Hepatocyte (in vitro differentiated cells): ENCODE measurements around the gene MAP3K8. TPM values are rescaled to one million over a fixed set of nuclear protein-coding genes. Genes with fewer than 3 reads are reported as not detected.

Experiments
- DNase-seq: peaks from one replicate; pipeline ENCODE4 v3.0.0-alpha.2; 2016; ENCODE audit warnings: low spot score
- H2AFZ ChIP-seq: fragments of 200-600 bp; sonication (generic); 2 replicates; pipeline ENCODE4 v1.6.0; 2016; ENCODE audit warnings: antibody characterized with exemption, mild to moderate bottlenecking
- H3K27ac ChIP-seq: fragments of 200-600 bp; sonication (generic); 2 replicates; pipeline ENCODE4 v1.5.1; 2016; ENCODE audit warnings: mild to moderate bottlenecking
- H3K27me3 ChIP-seq: fragments of 200-600 bp; sonication (generic); 2 replicates; pipeline ENCODE4 v1.6.1; 2016
- H3K36me3 ChIP-seq: fragments of 200-600 bp; sonication (generic); replicated peaks from 2 replicates; pipeline ENCODE4 v1.5.1; 2016; ENCODE audit warnings: low read depth; ENCODE audit not compliant: insufficient read depth
- H3K4me1 ChIP-seq: fragments of 200-600 bp; sonication (generic); 2 replicates; pipeline ENCODE4 v1.5.1; 2016; ENCODE audit warnings: mild to moderate bottlenecking, moderate library complexity; ENCODE audit not compliant: insufficient read depth
- H3K4me2 ChIP-seq: fragments of 200-600 bp; sonication (generic); 2 replicates; pipeline ENCODE4 v1.6.0; 2016
- H3K4me3 ChIP-seq: fragments of 200-600 bp; sonication (generic); 2 replicates; pipeline ENCODE4 v1.5.1; 2016; ENCODE audit warnings: mild to moderate bottlenecking
- H3K79me2 ChIP-seq: fragments of 200-600 bp; sonication (generic); 2 replicates; pipeline ENCODE4 v1.6.0; 2017; ENCODE audit warnings: mild to moderate bottlenecking
- H3K9me2 ChIP-seq: fragments of 200-600 bp; sonication (generic); replicated peaks from 2 replicates; pipeline ENCODE4 v1.6.0; 2017; ENCODE audit warnings: mild to moderate bottlenecking; ENCODE audit not compliant: insufficient read depth
- H3K9me3 ChIP-seq: fragments of 200-600 bp; sonication (generic); 2 replicates; pipeline ENCODE4 v1.5.1; 2016; ENCODE audit warnings: low read depth, mild to moderate bottlenecking
- H4K20me1 ChIP-seq: fragments of 200-600 bp; sonication (generic); 2 replicates; pipeline ENCODE4 v1.6.0; 2016; ENCODE audit warnings: mild to moderate bottlenecking; ENCODE audit not compliant: insufficient read depth, poor library complexity, severe bottlenecking
- CTCF ChIP-seq: fragments of 200-600 bp; sonication (generic); IDR thresholded peaks from 2 replicates; pipeline ENCODE4 v1.5.1; 2016; ENCODE audit warnings: antibody characterized with exemption, mild to moderate bottlenecking; ENCODE audit not compliant: poor library complexity
- EZH2 ChIP-seq: fragments of 200-600 bp; sonication (generic); IDR thresholded peaks from 2 replicates; pipeline ENCODE4 v1.6.1; 2016; ENCODE audit warnings: antibody characterized with exemption, mild to moderate bottlenecking, borderline replicate concordance
- EZH2phosphoT487 ChIP-seq: fragments of 200-600 bp; sonication (generic); IDR thresholded peaks from one replicate; pipeline ENCODE4 v1.6.1; 2018; ENCODE audit warnings: antibody characterized with exemption, mild to moderate bottlenecking, low read depth, moderate library complexity; ENCODE audit not compliant: unreplicated experiment, severe bottlenecking
- WGBS: methylation state at CpG from one replicate; pipeline ENCODE4 v1.1.6; 2016; ENCODE audit warnings: low lambda C conversion rate; ENCODE audit errors: missing lambda C conversion rate; 5-methylcytosine and 5-hydroxymethylcytosine counted together
- polyA plus RNA-seq: library from polyadenylated mRNA; unstranded; fragments of >200 nt; fragmentation: Nextera tagmentation; extraction: Ambion mirVana; gene quantifications from 2 replicates; pipeline ENCODE4 v1.2.1, GENCODE V29; 2016
- total RNA-seq: library from RNA; depleted of rRNA; stranded (reverse); fragments of >200 nt; gene quantifications from 2 replicates; pipeline ENCODE4 v1.2.3, GENCODE V29; 2014

MAP3K8 gene
- total and polyA plus RNA-seq, 2 experiments from 2014 or later, result 23.0 to 40.0 TPM

DNA sequence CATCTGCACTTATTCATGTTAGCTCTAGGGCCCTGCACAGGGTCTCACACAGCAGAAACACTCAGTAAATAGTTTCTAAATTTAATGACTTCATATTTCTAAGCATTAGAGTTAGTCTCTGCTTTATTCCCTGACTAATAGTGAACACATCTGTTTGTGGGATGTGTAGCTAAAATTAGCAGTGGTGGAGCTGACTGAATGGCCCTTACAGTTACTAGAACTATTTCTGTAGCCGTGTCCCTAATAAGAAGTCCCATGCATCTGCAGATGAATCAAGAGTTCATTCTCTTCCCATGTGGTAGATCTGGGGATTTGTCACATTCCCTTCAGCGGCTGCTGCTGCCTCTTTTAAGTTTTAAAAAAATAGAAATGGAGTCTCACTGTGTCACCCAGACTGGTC, 11.7 kb downstream of the MAP3K8 start:
- 46% methylated on average over 2 of the region's 2 CpGs for WGBS

GRCh38 chr10:30447125-30447799, 13.3 kb downstream of the MAP3K8 start:
- Histone ChIP-seq H3K4me3 (no peak overlapping the region), H3K36me3 (no peaks in the 10 kb centered on the region), H2AFZ (no peak overlapping the region), H3K9me3 (no peaks in the 10 kb centered on the region), H3K27me3 (no peaks in the 10 kb centered on the region), H4K20me1 (no peaks in the 10 kb centered on the region), H3K79me2 (peaks cover 8% of the 10 kb centered on the region), H3K4me1 (no peaks in the 10 kb centered on the region), H3K27ac (no peak overlapping the region), H3K4me2 (no peak overlapping the region), H3K9me2 (no peaks in the 10 kb centered on the region)
- WGBS, result 90% methylated on average over 10 of the region's 10 CpGs
- TF ChIP-seq EZH2 (no peak), CTCF (no peak), EZH2phosphoT487 (no peak)
- DNase-seq, result no peak

More for the DNA sequence above, 11.7 kb downstream of the MAP3K8 start:
- no peak for TF ChIP-seq EZH2phosphoT487
- no peak for TF ChIP-seq CTCF
- no peak for TF ChIP-seq EZH2
- Histone ChIP-seq H3K4me1 (no peaks in the 10 kb centered on the region), H2AFZ (no peak overlapping the region), H3K36me3 (no peaks in the 10 kb centered on the region), H3K79me2 (peaks cover 11% of the 10 kb centered on the region), H3K9me3 (no peaks in the 10 kb centered on the region), H3K4me2 (no peak overlapping the region), H3K9me2 (no peaks in the 10 kb centered on the region), H3K4me3 (no peak overlapping the region), H3K27ac (peak overlapping the region; percentile 10), H3K27me3 (no peaks in the 10 kb centered on the region), H4K20me1 (no peaks in the 10 kb centered on the region)
- no peak for DNase-seq

DNA sequence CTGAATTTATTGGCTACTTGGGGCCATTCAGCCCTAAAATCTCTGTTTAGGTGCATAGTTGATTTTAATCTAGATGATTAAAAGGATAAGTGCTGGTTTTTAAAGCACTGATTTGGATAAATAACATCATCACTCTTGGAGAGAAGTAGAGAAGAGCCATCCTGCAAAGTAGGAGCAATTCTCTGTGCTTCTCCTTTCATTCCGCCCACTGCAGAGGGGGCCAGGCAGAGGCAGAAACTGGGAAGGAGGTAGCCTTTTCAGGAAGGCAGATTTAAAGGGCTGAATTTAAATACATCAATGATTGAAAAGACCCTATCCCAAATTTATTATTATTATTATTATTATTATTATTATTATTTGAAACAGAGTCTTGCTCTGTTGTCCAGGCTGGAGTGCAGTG, 14.1 kb downstream of the MAP3K8 start:
- no peak overlapping the region for H3K4me2 ChIP-seq
- no peaks in the 10 kb centered on the region for H3K9me2 ChIP-seq
- H3K36me3 ChIP-seq, result no peaks in the 10 kb centered on the region
- no peak overlapping the region for H3K4me3 ChIP-seq
- H3K9me3 ChIP-seq, result no peaks in the 10 kb centered on the region
- TF ChIP-seq CTCF (no peak), EZH2 (no peak), EZH2phosphoT487 (no peak)
- H3K27ac ChIP-seq, result no peak overlapping the region
- no peak overlapping the region for H2AFZ ChIP-seq
- H4K20me1 ChIP-seq, result no peaks in the 10 kb centered on the region
- no peaks in the 10 kb centered on the region for H3K4me1 ChIP-seq
- peaks cover under 1% of the 10 kb centered on the region for H3K79me2 ChIP-seq
- no peaks in the 10 kb centered on the region for H3K27me3 ChIP-seq
- WGBS, result 100% methylated on average over 1 of the region's 1 CpG
- DNase-seq, result no peak
